Cerebellar nuclear complex (tissue), 1 donor: ENCODE measurements around the gene C1orf198.

Experiments
- DNase-seq, 2 experiments: peaks; one replicate each; lab custom pipeline; 2025; lab: John Stamatoyannopoulos, UW

The C1orf198 gene

DNA sequence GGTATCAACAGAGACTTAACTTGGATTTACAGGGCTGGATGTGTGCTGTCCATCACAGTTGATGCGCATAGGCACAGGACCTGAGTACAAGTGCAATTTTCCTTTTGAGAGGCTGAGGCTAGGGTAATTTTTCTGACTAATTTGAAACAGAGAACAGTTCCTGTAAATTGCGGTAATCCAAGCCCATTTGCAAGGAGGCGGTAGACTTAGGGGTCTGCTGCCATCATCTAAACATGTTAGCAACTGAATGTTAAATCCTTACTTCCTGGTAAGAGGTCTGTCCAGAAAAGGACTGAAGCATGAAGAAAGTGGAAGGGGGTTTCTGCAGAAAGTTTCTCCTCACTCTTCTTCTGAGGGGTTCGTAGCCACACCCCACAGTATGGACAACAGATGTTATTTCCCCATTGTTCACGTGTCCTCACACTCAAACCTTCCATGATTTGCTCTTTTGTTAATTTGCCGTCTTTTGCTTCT, 23.7 kb upstream of the C1orf198 start:
- DNase-seq = no peak

DNA sequence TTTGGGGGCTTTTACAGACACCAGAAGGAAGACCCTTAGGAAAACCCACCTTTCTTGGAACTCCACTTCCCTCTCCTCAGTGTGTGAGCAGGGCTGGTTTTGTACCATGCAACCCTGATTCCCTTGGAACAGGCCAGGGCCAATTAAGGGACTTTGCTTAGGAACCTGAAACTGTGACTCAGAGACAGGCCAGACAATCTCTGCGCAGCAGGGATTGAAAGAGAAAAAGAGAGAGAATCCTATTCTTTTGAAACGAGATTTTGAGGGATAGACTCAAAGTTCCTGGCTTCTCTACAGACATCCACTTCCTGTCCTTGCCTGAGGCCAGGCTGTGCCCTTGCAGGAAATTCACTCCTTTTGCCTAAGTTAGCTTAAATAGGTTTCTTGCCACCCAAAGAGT, 23.1 kb upstream of the C1orf198 start:
- DNase-seq = no peak

DNA sequence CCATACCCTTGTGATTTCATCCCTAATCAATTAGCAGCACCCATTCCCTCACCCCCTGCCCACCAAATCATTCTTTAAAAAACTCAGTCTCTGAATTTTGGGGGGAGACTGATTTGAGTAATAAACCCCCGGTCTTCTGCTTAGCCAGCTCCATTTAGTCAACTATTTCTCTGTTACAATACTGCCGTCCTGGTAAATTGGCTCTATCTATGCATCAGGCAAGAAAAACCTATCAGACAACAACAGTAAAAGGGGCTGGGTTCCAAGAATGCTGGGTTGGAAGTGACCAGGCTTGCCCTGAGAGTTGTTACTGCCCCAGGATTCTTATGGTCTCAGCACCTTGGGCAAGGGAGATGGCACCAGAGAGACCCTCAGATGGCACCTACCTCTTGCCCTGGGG, 16.3 kb upstream of the C1orf198 start:
- no peak for DNase-seq

DNA sequence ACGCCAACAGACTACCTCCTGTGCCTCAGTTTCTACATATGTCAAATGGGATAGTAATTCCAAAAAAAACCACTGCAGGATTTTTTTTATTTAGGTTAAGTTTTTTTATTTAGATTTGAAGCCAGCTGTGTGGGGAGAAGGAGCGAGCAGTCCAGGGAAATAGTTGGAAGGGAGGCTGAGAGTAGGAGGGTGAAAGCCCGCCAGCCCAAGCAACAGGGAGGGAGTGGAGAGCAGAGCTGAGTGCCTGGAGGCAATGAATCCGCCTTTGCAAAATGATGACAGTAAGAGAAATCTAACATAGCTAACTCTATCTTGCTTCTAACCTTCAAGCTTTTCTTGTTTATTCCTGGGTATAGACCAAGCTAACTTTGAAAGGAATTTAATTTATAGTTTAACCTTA, 15.6 kb upstream of the C1orf198 start:
- DNase-seq = no peak

- no peak for DNase-seq
These were observed 11.5 kb upstream of the C1orf198 start for GRCh38 chr1:230879778-230880177.

DNA sequence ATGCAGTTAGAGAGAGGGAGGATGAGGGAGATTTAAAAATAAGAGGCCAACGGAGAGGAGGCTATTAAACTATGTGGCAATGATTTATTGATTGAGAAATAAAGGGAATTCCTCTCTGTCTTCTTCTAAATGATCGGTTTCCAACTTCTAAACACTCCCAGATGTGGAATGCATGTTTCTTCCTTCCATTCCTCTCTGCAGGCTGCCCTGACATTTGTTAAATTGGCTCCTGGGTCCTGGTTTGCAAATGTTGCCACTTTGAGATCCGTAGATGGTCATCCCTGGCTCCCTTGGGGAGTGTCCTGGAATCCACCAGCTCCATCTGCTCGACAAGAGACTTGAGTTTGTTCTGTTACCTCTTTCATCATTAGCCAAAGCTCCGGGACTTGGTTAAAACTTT, 10.3 kb upstream of the C1orf198 start:
- no peak for DNase-seq

DNA sequence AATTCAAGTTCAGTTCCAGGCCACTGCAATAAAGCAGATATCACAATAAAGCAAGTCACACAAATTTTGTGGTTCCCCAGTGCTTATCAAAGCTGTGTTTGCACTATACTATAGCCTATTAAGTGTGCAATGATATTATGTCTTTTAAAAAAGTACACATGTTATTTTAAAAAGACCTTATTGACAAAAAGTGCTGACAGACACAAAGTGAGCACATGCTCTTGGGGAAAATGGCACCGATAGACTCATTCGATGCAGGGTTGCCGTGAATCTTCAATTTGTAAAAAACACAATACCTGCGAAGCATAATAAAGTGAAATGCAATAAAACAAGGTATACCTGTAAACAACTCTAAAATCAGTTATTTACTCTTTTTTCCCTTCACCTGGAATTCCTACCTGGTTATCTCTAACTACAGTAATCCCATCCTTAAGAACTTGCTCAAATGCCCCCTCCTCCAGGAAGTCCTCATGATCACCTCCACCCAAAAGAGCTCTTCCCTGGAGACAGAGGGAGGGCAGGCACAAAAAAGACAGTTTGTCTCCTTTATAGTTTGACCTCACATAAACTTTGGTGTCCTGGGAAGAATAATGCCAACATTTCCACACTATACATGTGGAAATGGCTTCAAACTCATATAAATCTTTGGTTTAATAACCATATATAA, 9.7 kb upstream of the C1orf198 start:
- DNase-seq = no peak

DNA sequence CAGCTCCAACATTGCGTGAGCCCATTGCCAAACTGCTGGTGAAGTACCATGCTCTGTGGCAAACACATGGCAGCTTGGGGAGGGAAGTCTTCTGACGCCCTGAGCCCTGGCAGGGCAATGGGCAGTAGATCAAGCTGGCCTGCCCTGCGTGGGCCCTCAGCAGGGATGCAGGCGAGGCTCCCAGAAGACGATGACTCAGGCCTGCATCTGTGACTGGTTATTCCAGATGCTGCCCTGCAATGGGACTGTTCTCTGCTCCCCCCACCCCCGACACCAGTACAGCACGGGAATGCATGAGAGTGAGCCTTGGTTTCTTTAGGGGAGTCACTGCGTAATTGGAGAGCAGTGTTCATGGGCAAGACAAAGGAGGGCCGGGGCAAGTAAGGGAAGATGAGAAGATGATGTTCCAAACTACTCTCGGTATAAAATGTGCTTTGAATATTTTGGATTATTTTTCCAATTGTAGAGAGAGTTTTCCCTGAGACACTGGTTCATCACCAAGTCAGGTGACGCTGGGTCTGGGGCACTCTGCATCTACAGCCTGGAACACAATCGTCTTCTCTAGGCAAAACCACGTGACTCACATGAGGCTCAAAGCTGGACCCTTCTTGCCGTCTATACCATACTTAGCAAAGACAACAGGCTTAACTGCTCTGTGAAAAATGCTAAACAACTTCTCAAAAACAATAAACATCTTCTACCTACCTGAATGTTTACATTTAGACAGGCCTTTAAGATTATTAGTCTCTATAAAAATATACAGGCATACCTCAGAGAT, 9.0 kb upstream of the C1orf198 start:
- DNase-seq = no peak

GRCh38 chr1:230876660-230877059, 8.3 kb upstream of the C1orf198 start:
- no peak for DNase-seq

- no peak for DNase-seq
These were observed 7.0 kb upstream of the C1orf198 start for GRCh38 chr1:230875370-230875769.

GRCh38 chr1:230870916-230871315, 2.6 kb upstream of the C1orf198 start:
- no peak for DNase-seq

- no peak for DNase-seq
These were observed 1.2 kb upstream of the C1orf198 start for GRCh38 chr1:230869500-230869899.

DNA sequence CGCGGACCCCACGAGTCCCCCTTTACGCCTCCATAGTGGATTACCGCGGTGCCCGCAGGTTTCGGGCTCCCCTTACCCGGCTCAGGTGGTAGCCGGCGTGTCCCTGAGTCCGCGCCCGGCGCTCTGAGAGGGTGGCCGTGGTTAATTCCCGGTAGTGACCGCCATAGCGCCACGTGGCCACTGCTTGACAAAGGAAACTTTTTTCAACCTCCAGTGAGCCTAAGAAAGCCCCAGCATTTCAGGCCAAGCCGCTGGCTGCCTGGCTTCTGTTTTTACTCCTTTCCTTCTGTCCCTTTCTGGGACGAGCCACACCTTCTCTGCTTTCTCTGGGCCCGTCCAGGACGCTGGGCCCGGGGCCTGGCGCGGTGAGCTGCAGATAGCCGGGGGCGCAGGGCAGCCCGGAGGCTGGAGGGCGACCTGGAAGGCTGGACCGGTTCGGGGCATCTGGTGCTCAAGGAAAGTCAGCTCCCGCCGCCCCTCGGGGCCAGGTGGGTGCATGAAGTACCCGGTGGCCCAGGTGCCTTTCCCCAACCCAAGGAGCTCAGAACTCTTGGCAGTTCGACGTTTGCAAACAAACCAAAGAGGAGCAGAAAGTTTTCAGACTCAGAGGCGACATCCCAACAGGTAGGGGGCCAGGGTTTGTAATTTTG, 540 bp upstream of the C1orf198 start:
- no peak for DNase-seq

DNA sequence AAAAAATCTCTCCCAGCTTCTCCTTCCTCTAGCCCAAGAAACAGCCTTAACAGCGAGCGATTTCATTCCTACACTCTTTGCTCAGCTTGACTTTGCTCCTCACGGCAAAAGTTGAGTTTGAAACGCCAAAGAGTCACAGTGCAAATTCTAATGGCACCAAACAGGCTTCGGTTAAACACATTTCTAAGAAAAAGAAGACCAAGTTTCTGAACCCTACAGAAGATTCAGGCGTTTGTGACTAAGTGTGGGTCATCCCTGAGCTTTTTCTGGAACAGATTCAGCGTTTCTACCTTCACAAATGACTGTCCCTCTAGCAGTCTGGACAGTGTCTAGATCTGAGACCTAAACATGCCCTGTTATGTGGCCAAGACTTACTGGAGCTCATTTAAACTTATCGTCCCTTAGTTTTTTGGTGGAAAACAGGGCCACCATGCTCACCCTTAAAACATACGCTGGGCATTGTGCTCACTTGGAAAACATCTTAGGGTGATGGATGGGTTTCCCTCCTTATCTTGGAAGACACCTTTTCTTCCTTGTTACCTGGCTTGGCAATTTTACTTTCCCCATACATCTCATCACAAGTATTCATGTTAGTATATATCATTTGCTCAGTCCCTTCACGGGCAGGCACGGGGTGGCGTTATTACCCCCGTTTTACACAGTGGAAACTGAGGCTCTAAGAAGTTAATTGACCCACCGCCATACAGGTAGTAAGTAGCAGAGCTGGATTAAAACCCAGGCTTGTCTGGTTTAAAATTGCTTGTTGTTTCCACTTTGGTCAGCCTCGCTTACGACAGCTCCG, 1.0 kb downstream of the C1orf198 start:
- DNase-seq = no peak

GRCh38 chr1:230866171-230867070, 1.9 kb downstream of the C1orf198 start:
- no peak for DNase-seq

- no peak for DNase-seq
These were observed 3.1 kb downstream of the C1orf198 start for GRCh38 chr1:230865062-230865817.

GRCh38 chr1:230864441-230864840, 3.9 kb downstream of the C1orf198 start:
- no peak for DNase-seq

DNA sequence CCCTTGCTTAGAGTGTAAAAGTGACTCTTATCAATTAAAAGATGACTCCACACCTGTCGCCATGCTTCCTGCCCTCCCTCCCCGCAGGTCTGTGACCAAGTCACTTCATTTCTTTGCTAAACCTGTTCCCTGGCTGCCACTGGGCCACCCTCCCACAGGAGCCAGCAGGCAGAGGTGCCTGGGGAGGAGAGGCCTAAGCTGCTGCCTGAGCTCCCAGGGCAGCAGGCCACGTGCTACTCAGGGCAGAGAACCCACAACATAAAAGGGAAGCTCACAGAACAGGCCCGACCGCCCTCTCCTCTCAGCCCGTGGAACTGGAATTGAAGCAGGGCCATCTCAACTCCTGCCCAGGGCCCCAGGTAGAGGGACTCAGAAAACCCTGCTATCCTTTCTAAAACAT, 4.9 kb downstream of the C1orf198 start:
- DNase-seq = no peak

DNA sequence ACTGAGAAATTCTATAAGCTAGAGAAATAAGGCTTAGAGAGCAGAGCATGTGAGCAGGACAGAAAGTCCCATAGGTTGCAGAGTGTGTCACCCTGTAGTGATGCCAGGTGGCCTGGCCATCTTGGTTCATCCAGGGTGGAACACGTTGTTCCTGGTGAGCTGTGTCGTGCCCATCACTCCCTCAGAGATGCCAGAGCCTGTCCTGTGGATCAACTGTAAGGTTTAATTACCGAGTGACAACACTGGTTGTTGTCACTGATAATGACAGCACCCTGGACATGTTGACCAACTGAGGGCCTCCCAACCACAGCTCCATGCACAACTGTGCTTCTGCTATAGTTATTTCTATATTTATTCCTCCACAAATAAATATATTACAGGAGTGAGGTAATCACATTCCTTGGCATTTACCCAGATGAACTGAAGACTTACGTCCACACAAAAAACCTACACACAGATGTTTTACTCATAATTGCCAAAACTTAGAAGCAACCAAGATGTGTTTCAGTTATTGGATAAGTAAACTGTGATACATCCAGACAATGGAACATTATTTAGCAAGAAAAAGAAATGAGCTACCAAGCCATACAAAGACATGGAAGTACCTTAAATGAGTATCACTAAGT, 6.2 kb downstream of the C1orf198 start:
- no peak for DNase-seq

GRCh38 chr1:230861489-230861888, 6.8 kb downstream of the C1orf198 start:
- DNase-seq = no peak
